ENCODE measurements around the gene PAK5. TPM values are rescaled to one million over a fixed set of nuclear protein-coding genes. Genes with fewer than 3 reads are reported as not detected.

The PAK5 gene
- total RNA-seq, 1 donor from 2014 or later = 0.16 TPM

DNA sequence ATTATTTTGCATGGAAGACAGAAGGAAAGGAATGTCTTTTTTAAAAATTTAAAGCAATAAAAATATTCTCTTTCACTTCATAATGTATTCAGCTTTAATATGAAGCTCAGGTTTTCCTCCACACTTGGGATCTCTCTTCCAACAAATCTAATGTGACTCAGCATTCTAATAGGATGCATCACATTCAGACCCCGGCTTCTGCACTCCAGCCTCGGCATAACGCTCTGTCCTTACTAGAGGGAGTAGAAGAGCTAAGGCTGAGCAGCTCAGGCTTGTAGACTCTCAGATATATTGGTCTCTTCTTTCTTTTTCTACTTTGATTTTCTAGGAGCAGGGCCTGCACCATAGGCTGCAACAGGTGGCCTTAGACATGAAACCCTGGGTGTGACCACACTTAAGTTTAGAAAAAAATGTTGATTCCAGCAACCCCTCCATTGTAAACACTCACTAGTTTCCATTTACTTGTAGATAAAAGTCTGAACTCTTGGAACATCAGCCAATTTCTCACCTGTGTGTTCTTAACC is 161.7 kb downstream of the PAK5 start:
- Histone ChIP-seq H3K4me3 (ENCODE audit: insufficient read depth, low read depth, low read length) (no peak overlapping the region), H3K4me2 (ENCODE audit: low read length) (no peak overlapping the region), H3K79me2 (ENCODE audit: insufficient read depth, low read length) (no peaks in the 10 kb centered on the region), H3K36me3 (ENCODE audit: insufficient read depth, low read length) (no peaks in the 10 kb centered on the region), H3K9ac (ENCODE audit: low read length) (no peak overlapping the region), H3K27me3 (ENCODE audit: insufficient read depth, low read length) (no peaks in the 10 kb centered on the region), H2AFZ (ENCODE audit: low read depth, low read length) (no peak overlapping the region), H3K9me3 (ENCODE audit: insufficient read depth, low read depth, low read length) (no peaks in the 10 kb centered on the region), H3K27ac (ENCODE audit: low read depth, low read length) (no peak overlapping the region), H4K20me1 (ENCODE audit: insufficient read depth, low read length) (no peaks in the 10 kb centered on the region), H3K4me1 (ENCODE audit: insufficient read depth, low read length) (no peaks in the 10 kb centered on the region)
- Mint-ChIP-seq H3K27ac (ENCODE audit: unreplicated experiment) (no peak overlapping the region), H3K36me3 (ENCODE audit: low read depth, unreplicated experiment) (no peaks in the 10 kb centered on the region), H3K4me1 (ENCODE audit: low read depth, unreplicated experiment) (peaks cover 3% of the 10 kb centered on the region), H3K9me3 (ENCODE audit: unreplicated experiment) (peaks cover 2% of the 10 kb centered on the region), H3K27me3 (ENCODE audit: low read depth, unreplicated experiment) (no peaks in the 10 kb centered on the region), H3K4me3 (ENCODE audit: unreplicated experiment) (no peak overlapping the region)
- TF ChIP-seq, protein P1, sequence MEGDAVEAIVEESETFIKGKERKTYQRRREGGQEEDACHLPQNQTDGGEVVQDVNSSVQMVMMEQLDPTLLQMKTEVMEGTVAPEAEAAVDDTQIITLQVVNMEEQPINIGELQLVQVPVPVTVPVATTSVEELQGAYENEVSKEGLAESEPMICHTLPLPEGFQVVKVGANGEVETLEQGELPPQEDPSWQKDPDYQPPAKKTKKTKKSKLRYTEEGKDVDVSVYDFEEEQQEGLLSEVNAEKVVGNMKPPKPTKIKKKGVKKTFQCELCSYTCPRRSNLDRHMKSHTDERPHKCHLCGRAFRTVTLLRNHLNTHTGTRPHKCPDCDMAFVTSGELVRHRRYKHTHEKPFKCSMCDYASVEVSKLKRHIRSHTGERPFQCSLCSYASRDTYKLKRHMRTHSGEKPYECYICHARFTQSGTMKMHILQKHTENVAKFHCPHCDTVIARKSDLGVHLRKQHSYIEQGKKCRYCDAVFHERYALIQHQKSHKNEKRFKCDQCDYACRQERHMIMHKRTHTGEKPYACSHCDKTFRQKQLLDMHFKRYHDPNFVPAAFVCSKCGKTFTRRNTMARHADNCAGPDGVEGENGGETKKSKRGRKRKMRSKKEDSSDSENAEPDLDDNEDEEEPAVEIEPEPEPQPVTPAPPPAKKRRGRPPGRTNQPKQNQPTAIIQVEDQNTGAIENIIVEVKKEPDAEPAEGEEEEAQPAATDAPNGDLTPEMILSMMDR (IDR thresholded peaks at IDR 0.05; ENCODE audit: insufficient read depth, low read depth, low read length) = no peak
- no peak for TF ChIP-seq EZH2 (IDR thresholded peaks at IDR 0.05; ENCODE audit: insufficient read depth, low read length)
- no peak for DNase-seq (ENCODE audit: low read depth)
- FAIRE-seq = no peak

DNA sequence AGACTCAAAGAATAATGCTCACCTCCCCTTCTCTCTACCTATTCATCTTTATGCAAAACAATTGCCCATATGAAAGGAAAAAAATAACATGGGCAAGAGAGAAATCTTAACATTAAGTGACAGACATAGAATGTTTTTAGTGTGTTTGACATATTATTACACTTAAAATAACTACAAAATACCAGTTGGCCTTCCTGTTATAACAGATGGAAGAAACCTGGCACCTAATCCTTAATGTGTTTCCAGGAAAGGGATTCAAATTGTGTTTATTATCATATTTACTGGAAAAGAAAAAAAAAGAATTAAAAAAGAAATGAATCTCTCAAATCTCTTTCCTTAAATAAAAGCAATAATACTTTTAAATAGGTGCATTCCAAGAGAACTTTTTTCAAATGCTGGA is 165.9 kb downstream of the PAK5 start:
- Mint-ChIP-seq H3K4me1 (ENCODE audit: low read depth, unreplicated experiment) (peaks cover 3% of the 10 kb centered on the region), H3K36me3 (ENCODE audit: low read depth, unreplicated experiment) (no peaks in the 10 kb centered on the region), H3K27me3 (ENCODE audit: low read depth, unreplicated experiment) (no peaks in the 10 kb centered on the region), H3K27ac (ENCODE audit: unreplicated experiment) (no peak overlapping the region), H3K4me3 (ENCODE audit: unreplicated experiment) (no peak overlapping the region), H3K9me3 (ENCODE audit: unreplicated experiment) (peaks cover 2% of the 10 kb centered on the region)
- no peak overlapping the region for H3K4me2 ChIP-seq (ENCODE audit: low read length)
- H3K36me3 ChIP-seq (ENCODE audit: insufficient read depth, low read length) = no peaks in the 10 kb centered on the region
- H2AFZ ChIP-seq (ENCODE audit: low read depth, low read length) = no peak overlapping the region
- H3K27me3 ChIP-seq (ENCODE audit: insufficient read depth, low read length) = no peaks in the 10 kb centered on the region
- FAIRE-seq (no peak), DNase-seq (ENCODE audit: low read depth) (no peak)
- TF ChIP-seq, protein P1 (IDR thresholded peaks at IDR 0.05; ENCODE audit: insufficient read depth, low read depth, low read length) = no peak
- no peak for TF ChIP-seq EZH2 (IDR thresholded peaks at IDR 0.05; ENCODE audit: insufficient read depth, low read length)
- no peaks in the 10 kb centered on the region for H4K20me1 ChIP-seq (ENCODE audit: insufficient read depth, low read length)
- no peak overlapping the region for H3K4me3 ChIP-seq (ENCODE audit: insufficient read depth, low read depth, low read length)
- no peaks in the 10 kb centered on the region for H3K4me1 ChIP-seq (ENCODE audit: insufficient read depth, low read length)
- H3K9me3 ChIP-seq (ENCODE audit: insufficient read depth, low read depth, low read length) = no peaks in the 10 kb centered on the region
- no peaks in the 10 kb centered on the region for H3K79me2 ChIP-seq (ENCODE audit: insufficient read depth, low read length)
- H3K9ac ChIP-seq (ENCODE audit: low read length) = no peak overlapping the region
- H3K27ac ChIP-seq (ENCODE audit: low read depth, low read length) = no peak overlapping the region

DNA sequence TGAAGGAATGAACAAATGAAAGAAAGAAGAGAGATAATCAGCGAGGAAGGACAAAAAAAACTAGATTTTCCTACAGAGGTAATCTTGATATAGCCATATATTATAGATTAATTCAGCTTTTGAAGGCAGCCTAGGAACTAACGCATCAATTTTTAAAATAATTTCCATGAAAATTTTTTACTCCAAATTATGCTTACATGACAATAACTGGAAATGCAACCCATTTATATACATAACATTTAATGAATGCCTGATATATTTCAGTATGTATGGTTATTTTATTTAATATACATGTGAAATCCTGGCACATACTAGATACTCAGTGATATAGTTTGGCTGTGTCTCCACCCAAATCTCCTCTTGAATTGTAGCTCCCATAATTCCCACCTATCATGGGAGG is 166.8 kb downstream of the PAK5 start:
- no peaks in the 10 kb centered on the region for H3K36me3 Mint-ChIP-seq (ENCODE audit: low read depth, unreplicated experiment)
- no peak overlapping the region for H3K27ac Mint-ChIP-seq (ENCODE audit: unreplicated experiment)
- Histone ChIP-seq H3K27me3 (ENCODE audit: insufficient read depth, low read length) (no peaks in the 10 kb centered on the region), H3K4me1 (ENCODE audit: insufficient read depth, low read length) (no peaks in the 10 kb centered on the region), H3K36me3 (ENCODE audit: insufficient read depth, low read length) (no peaks in the 10 kb centered on the region), H3K27ac (ENCODE audit: low read depth, low read length) (no peak overlapping the region), H4K20me1 (ENCODE audit: insufficient read depth, low read length) (no peaks in the 10 kb centered on the region), H2AFZ (ENCODE audit: low read depth, low read length) (no peak overlapping the region), H3K9ac (ENCODE audit: low read length) (no peak overlapping the region), H3K4me3 (ENCODE audit: insufficient read depth, low read depth, low read length) (no peak overlapping the region), H3K79me2 (ENCODE audit: insufficient read depth, low read length) (no peaks in the 10 kb centered on the region), H3K4me2 (ENCODE audit: low read length) (no peak overlapping the region), H3K9me3 (ENCODE audit: insufficient read depth, low read depth, low read length) (no peaks in the 10 kb centered on the region)
- no peaks in the 10 kb centered on the region for H3K27me3 Mint-ChIP-seq (ENCODE audit: low read depth, unreplicated experiment)
- TF ChIP-seq, protein P1 (IDR thresholded peaks at IDR 0.05; ENCODE audit: insufficient read depth, low read depth, low read length) = no peak
- TF ChIP-seq EZH2 (IDR thresholded peaks at IDR 0.05; ENCODE audit: insufficient read depth, low read length) = no peak
- H3K9me3 Mint-ChIP-seq (ENCODE audit: unreplicated experiment) = peaks cover 2% of the 10 kb centered on the region
- DNase-seq (ENCODE audit: low read depth) (no peak), FAIRE-seq (no peak)
- no peak overlapping the region for H3K4me3 Mint-ChIP-seq (ENCODE audit: unreplicated experiment)
- peaks cover 3% of the 10 kb centered on the region for H3K4me1 Mint-ChIP-seq (ENCODE audit: low read depth, unreplicated experiment)
